8988T (cell line): ENCODE data around the gene OARD1.
A peak's percentile ranks its signal among the peaks of the same experiment; 100 is the strongest.

ENCODE experiments used
- DNase-seq: peaks from one replicate; pipeline ENCODE4 v3.0.0; 2011

Gene OARD1

GRCh38 chr6:41047745-41048732 lies 24.1 kb downstream of the OARD1 start:
- no peak for DNase-seq

GRCh38 chr6:41047306-41047705 lies 24.9 kb downstream of the OARD1 start:
- no peak for DNase-seq

GRCh38 chr6:41046084-41046483 lies 26.1 kb downstream of the OARD1 start:
- DNase-seq: no peak

- DNase-seq: no peak
These were observed 26.5 kb downstream of the OARD1 start for GRCh38 chr6:41045664-41046063.

- no peak for DNase-seq
These were observed 29.0 kb downstream of the OARD1 start for GRCh38 chr6:41043151-41043550.

- no peak for DNase-seq
These were observed 29.7 kb downstream of the OARD1 start, which contains the start of gene TSPO2 for GRCh38 chr6:41042226-41043055. TSPO2 (plus strand) TSS chr6:41042467; CDS start chr6:41042986, 519 bp downstream.

- DNase-seq: no peak
These were observed 31.1 kb downstream of the OARD1 start for GRCh38 chr6:41040940-41041536.

GRCh38 chr6:41040101-41040939 lies 31.8 kb downstream of the OARD1 start:
- no peak for DNase-seq

- peak; percentile 68 for DNase-seq
These were observed 32.8 kb downstream of the OARD1 start, which contains the start of gene UNC5CL for GRCh38 chr6:41039060-41039998. UNC5CL (minus strand) TSS chr6:41039221; CDS start chr6:41035074, 4,147 bp downstream.

GRCh38 chr6:41038205-41038604 lies 34.0 kb downstream of the OARD1 start:
- DNase-seq: no peak

- no peak for DNase-seq
These were observed 34.9 kb downstream of the OARD1 start for GRCh38 chr6:41037107-41037900.

- DNase-seq: no peak
These were observed 35.6 kb downstream of the OARD1 start for GRCh38 chr6:41036601-41037000.

- DNase-seq: no peak
These were observed 36.0 kb downstream of the OARD1 start for GRCh38 chr6:41036186-41036585.

- no peak for DNase-seq
These were observed 38.4 kb downstream of the OARD1 start for GRCh38 chr6:41033776-41034175.

- DNase-seq: no peak
These were observed 39.3 kb downstream of the OARD1 start for GRCh38 chr6:41032830-41033229.

GRCh38 chr6:41028561-41029412 lies 43.4 kb downstream of the OARD1 start:
- DNase-seq: no peak

GRCh38 chr6:41027799-41028560 lies 44.2 kb downstream of the OARD1 start:
- peak; percentile 87 for DNase-seq

- DNase-seq: no peak
These were observed 44.9 kb downstream of the OARD1 start for GRCh38 chr6:41027241-41027640.
